ENCODE measurements around the gene VPS13C.
A peak's percentile ranks its signal among the peaks of the same experiment; 100 is the strongest.

Gene VPS13C

DNA sequence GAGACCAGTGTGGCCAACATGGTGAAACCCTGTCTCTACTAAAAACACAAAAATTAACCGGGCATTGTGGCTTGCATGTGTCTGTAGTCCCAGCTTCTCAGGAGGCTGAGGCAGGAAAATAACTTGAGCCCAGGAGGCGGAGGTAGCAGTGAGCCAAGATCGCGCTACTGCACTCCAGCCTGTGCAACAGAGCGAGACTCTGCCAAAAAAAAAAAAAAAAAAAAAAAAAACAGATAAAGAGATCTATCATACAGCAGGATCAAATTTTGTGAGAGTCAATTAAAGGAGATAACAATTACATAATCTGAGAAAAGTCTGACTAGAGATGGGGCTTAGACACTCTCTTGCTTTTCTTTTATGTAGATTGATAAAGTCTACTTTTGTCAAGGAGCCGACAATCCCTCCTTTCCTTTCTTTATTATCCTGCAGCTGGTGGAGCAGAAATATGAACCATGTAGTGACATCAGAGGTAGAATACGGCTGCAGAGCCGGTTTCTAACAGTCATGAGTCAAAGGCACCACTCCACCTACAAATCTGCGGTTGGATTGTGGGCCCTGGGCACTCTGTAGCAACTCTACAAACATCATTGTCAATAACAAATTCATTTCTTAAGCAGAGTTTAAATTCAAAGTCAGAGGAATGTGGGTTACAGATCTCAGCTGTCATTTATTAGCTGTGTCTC, 15.5 kb upstream of the VPS13C start:
- no peak for DNase-seq (ENCODE audit: low spot score)
- H3K27ac ChIP-seq, result no peak overlapping the region
- no peak overlapping the region for H3K4me3 ChIP-seq
- TF ChIP-seq, protein P1, sequence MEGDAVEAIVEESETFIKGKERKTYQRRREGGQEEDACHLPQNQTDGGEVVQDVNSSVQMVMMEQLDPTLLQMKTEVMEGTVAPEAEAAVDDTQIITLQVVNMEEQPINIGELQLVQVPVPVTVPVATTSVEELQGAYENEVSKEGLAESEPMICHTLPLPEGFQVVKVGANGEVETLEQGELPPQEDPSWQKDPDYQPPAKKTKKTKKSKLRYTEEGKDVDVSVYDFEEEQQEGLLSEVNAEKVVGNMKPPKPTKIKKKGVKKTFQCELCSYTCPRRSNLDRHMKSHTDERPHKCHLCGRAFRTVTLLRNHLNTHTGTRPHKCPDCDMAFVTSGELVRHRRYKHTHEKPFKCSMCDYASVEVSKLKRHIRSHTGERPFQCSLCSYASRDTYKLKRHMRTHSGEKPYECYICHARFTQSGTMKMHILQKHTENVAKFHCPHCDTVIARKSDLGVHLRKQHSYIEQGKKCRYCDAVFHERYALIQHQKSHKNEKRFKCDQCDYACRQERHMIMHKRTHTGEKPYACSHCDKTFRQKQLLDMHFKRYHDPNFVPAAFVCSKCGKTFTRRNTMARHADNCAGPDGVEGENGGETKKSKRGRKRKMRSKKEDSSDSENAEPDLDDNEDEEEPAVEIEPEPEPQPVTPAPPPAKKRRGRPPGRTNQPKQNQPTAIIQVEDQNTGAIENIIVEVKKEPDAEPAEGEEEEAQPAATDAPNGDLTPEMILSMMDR (IDR thresholded peaks at IDR 0.05), result no peak

- TF ChIP-seq, protein P1 (IDR thresholded peaks at IDR 0.05), result peak; percentile 54
- no peak for DNase-seq (ENCODE audit: low spot score)
- H3K27ac ChIP-seq, result no peak overlapping the region
- no peak overlapping the region for H3K4me3 ChIP-seq
These were observed 11.6 kb upstream of the VPS13C start for GRCh38 chr15:62071711-62072308.

GRCh38 chr15:62069551-62069950, 9.3 kb upstream of the VPS13C start:
- TF ChIP-seq, protein P1 (IDR thresholded peaks at IDR 0.05), result no peak
- Histone ChIP-seq H3K27ac (no peak overlapping the region), H3K4me3 (no peak overlapping the region)
- no peak for DNase-seq (ENCODE audit: low spot score)

- H3K4me3 ChIP-seq, result peak overlapping the region; percentile 74
- TF ChIP-seq, protein P1 (IDR thresholded peaks at IDR 0.05), result no peak
- peak overlapping the region in 1 of 2 donors; percentile 71 for H3K27ac ChIP-seq
- no peak for DNase-seq (ENCODE audit: low spot score)
These were observed 8.5 kb upstream of the VPS13C start for GRCh38 chr15:62068810-62069167.

GRCh38 chr15:62068071-62068809, 8.0 kb upstream of the VPS13C start:
- peak overlapping the region; percentile 74 for H3K4me3 ChIP-seq
- TF ChIP-seq, protein P1 (IDR thresholded peaks at IDR 0.05), result peak; percentile 13
- DNase-seq (ENCODE audit: low spot score), result no peak
- H3K27ac ChIP-seq, result peak overlapping the region; percentile 12 to 71

DNA sequence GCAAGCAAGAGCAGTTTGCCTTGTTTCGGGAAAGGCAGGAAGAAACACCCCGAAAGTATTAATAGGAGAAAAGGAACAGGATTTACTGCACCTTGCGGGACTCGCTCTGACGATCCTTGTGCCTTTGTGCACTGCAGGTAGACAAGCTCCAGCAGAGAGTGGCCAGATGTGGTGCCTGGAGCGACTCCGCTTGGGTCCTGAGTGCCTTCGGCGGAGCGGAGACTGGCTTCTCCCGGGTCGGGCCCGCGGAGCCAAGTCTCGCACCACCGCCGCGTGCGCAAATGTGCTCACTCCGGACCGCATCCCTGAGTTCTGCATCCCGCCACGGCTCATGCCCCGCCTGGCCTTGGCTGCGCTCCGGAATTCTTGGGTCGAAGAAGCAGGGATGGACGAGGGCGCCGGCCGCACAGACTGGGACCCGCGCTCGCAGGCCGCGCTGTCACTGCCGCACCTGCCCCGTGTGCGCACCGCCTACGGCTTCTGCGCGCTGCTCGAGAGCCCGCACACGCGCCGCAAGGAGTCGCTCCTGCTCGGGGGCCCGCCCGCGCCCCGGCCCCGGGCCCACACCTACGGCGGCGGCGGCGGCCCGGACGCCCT, 7.3 kb upstream of the VPS13C start:
- peak overlapping the region; percentile 74 for H3K4me3 ChIP-seq
- no peak for DNase-seq (ENCODE audit: low spot score)
- TF ChIP-seq, protein P1 (IDR thresholded peaks at IDR 0.05), result no peak
- H3K27ac ChIP-seq, result peak overlapping the region in 1 of 2 donors; percentile 71
